Thyroid gland (tissue), 4 donors: Measurements from ENCODE around the gene HLCS. TPM values are rescaled to one million over a fixed set of nuclear protein-coding genes. Genes with fewer than 3 reads are reported as not detected.

Source experiments
- DNase-seq, 2 donors: peaks; one replicate each; pipeline ENCODE4 v3.0.0-alpha.2; 2019
- H3K27ac ChIP-seq, 3 donors: fragments of 200-600 bp; sonication (generic); 1 replicate in 2 of 3; 2 replicates in 1 of 3; pipeline ENCODE4 v1.5.1; 2016 to 2019; ENCODE audit warnings: mild to moderate bottlenecking in 1 of 3, moderate library complexity in 1 of 3
- H3K27me3 ChIP-seq: fragments of 200-600 bp; sonication (generic); one replicate; pipeline ENCODE4 v1.5.1; 2019
- H3K36me3 ChIP-seq, 2 donors: fragments of 200-600 bp; sonication (generic); one replicate each; pipeline ENCODE4 v1.5.1; 2016 to 2019
- H3K4me1 ChIP-seq, 2 donors: fragments of 200-600 bp; sonication (generic); one replicate each; pipeline ENCODE4 v1.5.1; 2017 to 2019
- H3K4me3 ChIP-seq, 3 donors: fragments of 200-600 bp; sonication (generic); replicated peaks in 1 of 3; 1 replicate in 2 of 3; 2 replicates in 1 of 3; pipeline ENCODE4 v1.5.1; 2016; ENCODE audit warnings: mild to moderate bottlenecking in 1 of 3
- H3K9me3 ChIP-seq: fragments of 200-600 bp; sonication (generic); one replicate; pipeline ENCODE4 v1.5.1; 2017
- POLR2A ChIP-seq, 2 donors: fragments of 450-650 bp; IDR thresholded peaks; one replicate each; pipeline ENCODE4 v1.6.1; 2017; ENCODE audit warnings: antibody characterized with exemption in 2 of 2, mild to moderate bottlenecking in 2 of 2, moderate library complexity in 1 of 2
- WGBS, 2 donors: methylation state at CpG; one replicate each; pipeline ENCODE4 v1.1.5; 2017; 5-methylcytosine and 5-hydroxymethylcytosine counted together
- intact Hi-C: fragments of 100-400 bp; cut with DNase I; formaldehyde crosslinking; loops from one replicate; pipeline ENCODE4 v1.15.1; 2023
- total RNA-seq, 4 donors: library from RNA; depleted of rRNA; stranded (reverse); fragments of >200 nt; gene quantifications; one replicate each; pipeline ENCODE4 v1.2.3, GENCODE V29; 2016
- TF ChIP-seq, protein P1 (sequence below), 6 experiments: fragments of 200-600 bp in 3 of 6; fragments of 450-650 bp in 3 of 6; sonication (generic) in 3 of 6; IDR thresholded peaks; one replicate each; pipeline ENCODE4 v1.5.1; 2016 to 2019; ENCODE audit warnings: antibody characterized with exemption in 6 of 6, mild to moderate bottlenecking in 2 of 6, inconsistent platforms in 1 of 6, moderate library complexity in 1 of 6

HLCS gene
- total RNA-seq, 4 donors from 2014 or later: 34.2 to 70.7 (median 43.4) TPM

GRCh38 chr21:36890086-36890485 is 76.4 kb downstream of the HLCS start:
- H3K9me3 ChIP-seq: no peaks in the 10 kb centered on the region
- no peak for DNase-seq
- intact Hi-C loops: no loop called here
- H3K36me3 ChIP-seq: peaks cover 0 to 4% of the 10 kb centered on the region in 2 donors
- TF ChIP-seq POLR2A (IDR thresholded peaks at IDR 0.05): no peak
- TF ChIP-seq, protein P1, sequence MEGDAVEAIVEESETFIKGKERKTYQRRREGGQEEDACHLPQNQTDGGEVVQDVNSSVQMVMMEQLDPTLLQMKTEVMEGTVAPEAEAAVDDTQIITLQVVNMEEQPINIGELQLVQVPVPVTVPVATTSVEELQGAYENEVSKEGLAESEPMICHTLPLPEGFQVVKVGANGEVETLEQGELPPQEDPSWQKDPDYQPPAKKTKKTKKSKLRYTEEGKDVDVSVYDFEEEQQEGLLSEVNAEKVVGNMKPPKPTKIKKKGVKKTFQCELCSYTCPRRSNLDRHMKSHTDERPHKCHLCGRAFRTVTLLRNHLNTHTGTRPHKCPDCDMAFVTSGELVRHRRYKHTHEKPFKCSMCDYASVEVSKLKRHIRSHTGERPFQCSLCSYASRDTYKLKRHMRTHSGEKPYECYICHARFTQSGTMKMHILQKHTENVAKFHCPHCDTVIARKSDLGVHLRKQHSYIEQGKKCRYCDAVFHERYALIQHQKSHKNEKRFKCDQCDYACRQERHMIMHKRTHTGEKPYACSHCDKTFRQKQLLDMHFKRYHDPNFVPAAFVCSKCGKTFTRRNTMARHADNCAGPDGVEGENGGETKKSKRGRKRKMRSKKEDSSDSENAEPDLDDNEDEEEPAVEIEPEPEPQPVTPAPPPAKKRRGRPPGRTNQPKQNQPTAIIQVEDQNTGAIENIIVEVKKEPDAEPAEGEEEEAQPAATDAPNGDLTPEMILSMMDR (IDR thresholded peaks at IDR 0.05): no peak
- no peak overlapping the region for H3K4me3 ChIP-seq
- no peaks in the 10 kb centered on the region for H3K4me1 ChIP-seq
- H3K27me3 ChIP-seq: no peaks in the 10 kb centered on the region
- H3K27ac ChIP-seq: no peak overlapping the region
- WGBS, 2 donors: 90 to 94% methylated on average over 8 of the region's 8 CpGs

GRCh38 chr21:36889401-36889800 is 77.1 kb downstream of the HLCS start:
- TF ChIP-seq, protein P1 (IDR thresholded peaks at IDR 0.05): no peak
- no peak for TF ChIP-seq POLR2A (IDR thresholded peaks at IDR 0.05)
- Histone ChIP-seq H3K27ac (no peak overlapping the region), H3K9me3 (no peaks in the 10 kb centered on the region), H3K4me3 (no peak overlapping the region), H3K27me3 (no peaks in the 10 kb centered on the region), H3K4me1 (no peaks in the 10 kb centered on the region), H3K36me3 (peaks cover 0 to 4% of the 10 kb centered on the region in 2 donors)
- intact Hi-C loops: no loop called here
- DNase-seq: no peak
- 70 to 72% methylated on average over 2 of the region's 2 CpGs for WGBS, 2 donors

- WGBS, 2 donors: 67 to 90% methylated on average over 5 of the region's 5 CpGs
- Histone ChIP-seq H3K9me3 (no peaks in the 10 kb centered on the region), H3K4me1 (no peaks in the 10 kb centered on the region), H3K4me3 (no peak overlapping the region), H3K27me3 (no peaks in the 10 kb centered on the region), H3K27ac (no peak overlapping the region), H3K36me3 (peaks cover 0 to 4% of the 10 kb centered on the region in 2 donors)
- DNase-seq: no peak
- TF ChIP-seq, protein P1 (IDR thresholded peaks at IDR 0.05): no peak
- TF ChIP-seq POLR2A (IDR thresholded peaks at IDR 0.05): no peak
- intact Hi-C loops: no loop called here
Measured at GRCh38 chr21:36888466-36888865, 78.0 kb downstream of the HLCS start.

DNA sequence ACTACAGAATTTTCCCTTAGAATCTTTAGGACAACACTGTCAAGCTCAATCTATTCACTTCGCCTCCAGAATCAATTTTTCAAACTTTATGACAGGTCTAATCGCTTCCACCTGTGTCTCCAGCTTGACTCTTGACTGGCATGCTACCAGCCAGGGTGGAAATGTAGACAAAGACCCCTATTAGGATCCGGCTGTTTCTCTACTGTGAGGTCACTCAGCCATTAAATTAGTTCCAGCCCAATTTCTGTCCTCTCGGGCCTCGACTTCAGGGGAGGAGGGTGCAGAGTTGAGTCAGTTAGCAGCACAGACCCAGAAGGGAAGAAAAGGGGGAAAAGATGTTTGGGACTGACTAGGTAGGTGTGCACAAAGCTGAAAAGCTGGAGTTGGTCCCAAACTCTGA is 78.5 kb downstream of the HLCS start:
- WGBS, 2 donors: 80 to 88% methylated on average over 5 of the region's 5 CpGs

More for the DNA sequence above, 78.5 kb downstream of the HLCS start:
- H3K27me3 ChIP-seq: no peaks in the 10 kb centered on the region
- H3K27ac ChIP-seq: no peak overlapping the region
- intact Hi-C loops: no loop called here
- H3K4me1 ChIP-seq: no peaks in the 10 kb centered on the region
- peaks cover 0 to 4% of the 10 kb centered on the region in 2 donors for H3K36me3 ChIP-seq
- H3K4me3 ChIP-seq: no peak overlapping the region
- TF ChIP-seq, protein P1 (IDR thresholded peaks at IDR 0.05): no peak
- no peak for TF ChIP-seq POLR2A (IDR thresholded peaks at IDR 0.05)
- no peaks in the 10 kb centered on the region for H3K9me3 ChIP-seq
- no peak for DNase-seq
